GM19467 (cell line): ENCODE data around the gene UBE3D.
"Not testable (repeated sequence)": the region's sequence is repeated elsewhere in the genome, so short reads cannot be mapped to it uniquely, and the experiment has no call there.

Source experiments
- ATAC-seq: cut with Tn5 transposase; IDR thresholded peaks from one replicate; pipeline ENCODE4 v1.9.1; 2021; ENCODE audit warnings: mild to moderate bottlenecking, moderate library complexity; ENCODE audit not compliant: unreplicated experiment

The UBE3D gene

DNA sequence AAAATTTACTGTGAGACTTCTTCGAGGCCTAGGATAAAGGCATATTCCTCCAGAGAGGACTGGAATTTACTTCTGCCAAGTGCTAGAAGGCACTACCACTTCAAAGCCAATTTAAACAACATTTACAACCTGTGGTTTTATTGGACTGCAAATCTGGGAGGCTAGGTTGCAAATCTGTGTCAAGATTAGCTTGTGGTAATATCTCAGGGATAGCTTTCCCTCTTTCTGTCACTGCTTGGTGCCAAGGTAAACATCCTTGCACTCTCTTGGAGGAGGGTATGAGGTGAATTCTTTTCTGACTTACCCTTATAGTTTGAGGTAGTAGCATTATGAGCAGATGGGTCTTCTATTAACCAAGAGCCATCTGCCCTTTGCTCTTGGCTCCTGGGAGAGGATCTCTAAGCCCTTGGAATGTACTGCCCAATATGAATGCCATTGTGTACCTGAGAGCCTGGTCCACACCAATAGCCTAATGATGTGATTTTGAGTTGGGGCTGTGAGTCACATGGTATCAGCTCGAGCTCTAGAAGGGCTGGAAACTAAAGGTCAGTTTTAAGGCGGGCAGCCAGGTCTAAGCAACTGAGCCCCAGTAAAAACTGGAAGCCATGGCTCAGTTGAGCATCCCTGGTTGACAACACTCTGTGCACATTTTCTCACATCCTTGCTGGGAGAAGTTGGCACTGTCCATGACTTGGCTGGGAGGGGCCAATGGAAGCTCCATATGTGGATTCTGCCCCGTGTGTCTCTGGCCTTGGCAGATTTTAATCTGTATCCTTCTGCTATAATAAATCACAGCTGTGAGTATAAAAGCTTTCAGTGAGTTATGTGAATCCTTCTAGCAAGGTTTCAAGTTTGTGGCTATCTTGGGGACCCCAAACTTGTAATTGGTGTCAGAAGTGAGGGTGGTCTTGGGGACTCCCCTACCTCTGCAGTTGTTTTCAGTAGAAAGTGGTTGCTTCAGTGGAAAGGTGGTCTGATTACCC lies 188.1 kb downstream of the UBE3D start:
- no peak for ATAC-seq

GRCh38 chr6:82875573-82876185 lies 190.0 kb downstream of the UBE3D start:
- ATAC-seq, result no peak

- ATAC-seq, result no peak
Measured at GRCh38 chr6:82874867-82875266, 190.8 kb downstream of the UBE3D start.

- no peak for ATAC-seq
Measured at GRCh38 chr6:82872185-82872584, 193.5 kb downstream of the UBE3D start.

GRCh38 chr6:82870582-82871172 lies 195.0 kb downstream of the UBE3D start:
- no peak for ATAC-seq

- ATAC-seq, result no peak
Measured at GRCh38 chr6:82869493-82869892, 196.1 kb downstream of the UBE3D start.

- ATAC-seq, result no peak
Measured at GRCh38 chr6:82867946-82868345, 197.7 kb downstream of the UBE3D start.

- ATAC-seq, result no peak
Measured at GRCh38 chr6:82866446-82866845, 199.2 kb downstream of the UBE3D start.

DNA sequence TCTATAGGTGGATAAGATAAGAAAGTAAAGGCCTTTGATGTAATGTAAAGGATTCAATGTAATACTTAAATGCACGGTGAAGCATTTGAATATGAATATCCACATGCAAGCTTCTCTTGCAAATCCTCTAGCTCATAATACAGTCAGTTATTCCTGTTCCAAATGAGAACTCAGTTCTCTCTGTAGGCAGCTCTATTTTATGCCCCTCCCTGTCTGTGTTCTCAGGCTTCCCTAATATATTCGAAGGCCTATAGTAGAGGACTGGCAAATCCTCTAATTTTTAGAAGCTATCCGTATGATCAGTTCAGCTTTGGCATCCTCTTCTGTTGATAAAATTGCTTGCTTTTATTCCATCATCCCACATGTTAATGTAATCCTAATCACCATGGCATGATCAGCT lies 200.2 kb downstream of the UBE3D start:
- no peak for ATAC-seq

DNA sequence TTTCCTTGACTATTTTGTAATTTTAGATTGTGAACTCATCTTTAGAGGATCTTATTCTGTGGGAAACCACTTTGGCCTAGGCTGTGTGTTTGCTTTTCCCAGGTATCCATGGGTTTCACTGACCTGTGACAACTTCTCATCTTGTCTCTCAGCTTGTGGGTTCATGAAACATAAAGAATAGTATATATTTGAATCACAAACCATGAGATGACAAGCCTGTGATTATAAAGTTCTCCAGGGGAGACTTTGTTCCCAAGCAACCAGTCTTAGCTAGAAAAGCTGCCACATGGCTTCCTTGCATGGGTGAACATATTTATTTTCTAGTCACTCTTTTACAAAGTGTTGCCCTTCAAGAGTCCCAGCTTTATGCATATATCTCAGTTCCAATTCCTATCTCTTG lies 201.9 kb downstream of the UBE3D start:
- ATAC-seq, result no peak

DNA sequence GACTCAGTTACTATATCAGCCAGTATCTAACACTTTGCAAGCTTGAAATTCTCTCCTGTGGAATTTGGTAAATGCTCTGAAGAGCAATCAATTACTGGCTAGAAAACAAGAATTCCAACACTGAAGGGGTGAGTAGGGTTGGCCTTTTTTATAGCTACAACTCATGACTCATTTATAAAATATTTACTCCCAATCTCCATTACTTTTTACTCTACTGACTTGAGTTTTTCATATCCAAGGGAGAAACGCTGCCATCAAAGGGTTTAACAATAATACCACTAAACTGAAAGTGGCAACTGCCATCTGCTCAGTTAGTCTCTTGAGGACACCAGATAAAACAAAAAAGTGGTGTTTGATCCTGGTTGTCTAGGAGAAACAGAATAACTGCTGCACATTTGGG lies 203.1 kb downstream of the UBE3D start:
- no peak for ATAC-seq

DNA sequence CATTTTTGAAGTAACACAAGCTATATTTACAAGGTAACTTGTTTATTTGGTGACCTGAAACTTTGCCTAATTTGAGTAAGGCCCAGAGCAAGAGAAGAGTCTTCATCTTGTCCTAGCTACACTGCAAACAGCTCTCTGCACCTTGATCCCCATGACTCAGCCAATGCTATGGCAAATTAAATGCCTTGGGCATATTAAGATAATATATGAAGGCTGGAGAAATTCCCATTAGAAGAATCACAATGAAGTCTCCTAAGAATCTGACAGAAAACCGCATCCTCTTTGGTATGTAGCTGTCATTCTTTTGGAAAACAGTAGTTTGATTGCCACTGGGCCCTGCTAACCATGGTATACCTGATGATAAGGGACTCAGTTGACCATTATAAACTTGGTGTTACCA lies 204.5 kb downstream of the UBE3D start:
- no peak for ATAC-seq

- ATAC-seq, result not testable (repeated sequence)
Measured at GRCh38 chr6:82856077-82856476, 209.6 kb downstream of the UBE3D start.

DNA sequence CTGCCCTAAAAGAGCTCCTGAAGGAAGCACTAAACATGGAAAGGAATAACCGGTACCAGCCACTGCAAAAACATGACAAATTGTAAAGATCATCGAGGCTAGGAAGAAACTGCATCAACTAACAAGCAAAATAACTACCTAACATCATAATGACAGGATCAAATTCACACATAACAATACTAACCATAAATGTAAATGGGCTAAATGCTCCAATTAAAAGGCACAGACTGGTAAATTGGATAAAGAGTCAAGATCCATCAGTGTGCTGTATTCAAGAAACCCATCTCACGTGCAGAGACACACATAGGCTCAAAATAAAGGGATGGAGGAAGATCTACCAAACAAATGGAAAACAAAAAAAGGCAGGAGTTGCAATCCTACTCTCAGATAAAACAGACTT lies 212.7 kb downstream of the UBE3D start:
- not testable (repeated sequence) for ATAC-seq

GRCh38 chr6:82843291-82843885 lies 222.3 kb downstream of the UBE3D start:
- no peak for ATAC-seq

- no peak for ATAC-seq
Measured at GRCh38 chr6:82842721-82843120, 222.9 kb downstream of the UBE3D start.
